ENCODE results near the gene TMEM43.

TMEM43 gene

DNA sequence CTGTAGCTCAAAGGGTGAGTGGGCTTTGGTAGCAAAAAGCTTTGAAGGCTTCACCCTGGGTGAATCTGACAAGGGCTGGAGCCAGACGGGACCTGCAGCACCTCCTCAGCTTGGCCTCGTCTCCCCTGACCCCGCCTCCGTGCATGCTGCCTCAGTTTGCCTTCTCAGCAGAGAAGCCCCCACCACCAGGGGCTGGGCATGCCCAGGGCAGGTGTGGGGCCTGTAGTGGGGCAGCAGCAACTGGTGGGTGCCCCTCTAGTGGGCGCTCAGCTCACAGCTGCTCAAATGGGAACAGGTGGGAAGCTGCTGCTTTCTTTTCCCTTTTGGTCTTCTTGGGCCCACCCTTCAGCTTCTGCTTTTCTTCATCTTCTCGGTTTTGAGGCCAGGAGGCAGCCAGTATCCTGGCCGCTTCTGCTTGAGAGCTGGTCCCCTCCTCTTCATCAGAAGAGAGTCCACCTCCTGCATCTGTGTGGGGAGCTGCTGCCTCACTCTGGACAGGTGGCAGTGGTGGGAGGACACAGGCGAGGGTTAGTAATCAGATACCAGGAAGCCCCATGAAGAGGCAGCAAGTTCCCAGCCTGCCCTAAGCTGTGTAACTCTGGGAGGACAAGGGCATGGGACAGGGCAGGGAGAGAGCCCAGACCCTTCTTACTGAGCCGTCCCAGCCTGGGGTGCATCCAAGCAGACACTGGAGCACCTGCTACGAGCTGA, 21.0 kb downstream of the TMEM43 start:
- Histone ChIP-seq H3K27ac (ENCODE audit: low read length) (no peak overlapping the region), H4K20me1 (ENCODE audit: insufficient read depth, low read length) (peaks cover 10% of the 10 kb centered on the region), H3K27me3 (ENCODE audit: insufficient read depth, low read length, poor library complexity) (no peaks in the 10 kb centered on the region), H2AFZ (ENCODE audit: low read depth, low read length) (no peak overlapping the region), H3K4me3 (ENCODE audit: low read depth in 1 of 2, low read length in 2 of 2) (no peak overlapping the region), H3K4me2 (ENCODE audit: insufficient read depth, low read length) (no peak overlapping the region), H3K79me2 (ENCODE audit: insufficient read depth, low read length) (no peaks in the 10 kb centered on the region), H3K9me3 (ENCODE audit: insufficient read depth, low read length, severe bottlenecking) (no peaks in the 10 kb centered on the region), H3K4me1 (ENCODE audit: insufficient read depth, low read length) (peaks cover 3% of the 10 kb centered on the region; the same call in 1 of the 2 replicates), H3K9ac (ENCODE audit: low read depth, low read length) (no peak overlapping the region), H3K36me3 (ENCODE audit: insufficient read depth, low read length) (peaks cover 65% of the 10 kb centered on the region)
- DNase-seq (no peak), ATAC-seq (ENCODE audit: insufficient read depth, low read depth) (no peak)
- TF ChIP-seq EZH2 (IDR thresholded peaks at IDR 0.05; ENCODE audit: borderline replicate concordance, low read depth, low read length, severe bottlenecking) = no peak
- TF ChIP-seq, protein P1, sequence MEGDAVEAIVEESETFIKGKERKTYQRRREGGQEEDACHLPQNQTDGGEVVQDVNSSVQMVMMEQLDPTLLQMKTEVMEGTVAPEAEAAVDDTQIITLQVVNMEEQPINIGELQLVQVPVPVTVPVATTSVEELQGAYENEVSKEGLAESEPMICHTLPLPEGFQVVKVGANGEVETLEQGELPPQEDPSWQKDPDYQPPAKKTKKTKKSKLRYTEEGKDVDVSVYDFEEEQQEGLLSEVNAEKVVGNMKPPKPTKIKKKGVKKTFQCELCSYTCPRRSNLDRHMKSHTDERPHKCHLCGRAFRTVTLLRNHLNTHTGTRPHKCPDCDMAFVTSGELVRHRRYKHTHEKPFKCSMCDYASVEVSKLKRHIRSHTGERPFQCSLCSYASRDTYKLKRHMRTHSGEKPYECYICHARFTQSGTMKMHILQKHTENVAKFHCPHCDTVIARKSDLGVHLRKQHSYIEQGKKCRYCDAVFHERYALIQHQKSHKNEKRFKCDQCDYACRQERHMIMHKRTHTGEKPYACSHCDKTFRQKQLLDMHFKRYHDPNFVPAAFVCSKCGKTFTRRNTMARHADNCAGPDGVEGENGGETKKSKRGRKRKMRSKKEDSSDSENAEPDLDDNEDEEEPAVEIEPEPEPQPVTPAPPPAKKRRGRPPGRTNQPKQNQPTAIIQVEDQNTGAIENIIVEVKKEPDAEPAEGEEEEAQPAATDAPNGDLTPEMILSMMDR (IDR thresholded peaks at IDR 0.05; ENCODE audit: borderline replicate concordance, extremely low read depth, low read length, poor library complexity, severe bottlenecking) = no peak

DNA sequence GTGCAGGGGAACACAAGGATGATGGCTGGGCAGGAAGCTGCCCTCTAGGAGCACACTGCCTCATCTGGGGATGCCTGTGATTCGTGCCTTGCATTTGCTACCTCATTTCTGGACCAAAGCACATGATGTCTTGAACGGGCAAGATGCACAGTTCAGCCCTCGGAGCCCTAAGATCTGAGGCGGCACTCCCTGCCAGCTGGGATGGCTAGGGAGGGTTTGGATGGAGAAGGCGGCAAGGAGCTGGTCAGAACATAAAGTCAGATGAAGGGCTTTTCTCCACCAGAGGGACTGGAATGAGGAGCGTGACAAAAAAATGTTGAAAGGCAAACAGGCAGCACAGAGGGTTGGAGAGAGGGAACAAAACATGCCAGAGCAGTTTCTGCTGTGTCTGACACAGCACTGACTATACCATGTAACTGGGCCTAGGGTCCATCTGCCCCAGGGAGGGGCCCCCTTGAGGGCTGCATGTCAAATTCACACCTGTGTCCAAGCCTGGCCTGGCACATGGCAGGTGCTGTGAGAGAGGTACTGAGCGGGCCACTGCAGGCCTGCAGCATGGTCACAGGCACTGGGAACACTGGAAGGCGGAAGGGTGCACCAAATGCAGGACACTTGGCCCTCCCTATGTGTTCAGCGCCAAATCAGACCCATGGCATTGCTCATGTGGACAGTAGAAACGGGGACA, 21.7 kb downstream of the TMEM43 start:
- peaks cover 10% of the 10 kb centered on the region for H4K20me1 ChIP-seq (ENCODE audit: insufficient read depth, low read length)
- no peak overlapping the region for H3K9ac ChIP-seq (ENCODE audit: low read depth, low read length)
- ATAC-seq (ENCODE audit: insufficient read depth, low read depth) (no peak), DNase-seq (no peak)
- no peak overlapping the region for H3K27ac ChIP-seq (ENCODE audit: low read length)
- H3K4me3 ChIP-seq (ENCODE audit: low read depth in 1 of 2, low read length in 2 of 2) = no peak overlapping the region
- H3K79me2 ChIP-seq (ENCODE audit: insufficient read depth, low read length) = no peaks in the 10 kb centered on the region
- H3K36me3 ChIP-seq (ENCODE audit: insufficient read depth, low read length) = peaks cover 61% of the 10 kb centered on the region
- TF ChIP-seq, protein P1 (IDR thresholded peaks at IDR 0.05; ENCODE audit: borderline replicate concordance, extremely low read depth, low read length, poor library complexity, severe bottlenecking) = no peak
- no peak for TF ChIP-seq EZH2 (IDR thresholded peaks at IDR 0.05; ENCODE audit: borderline replicate concordance, low read depth, low read length, severe bottlenecking)
- peaks cover 3% of the 10 kb centered on the region; the same call in 1 of the 2 replicates for H3K4me1 ChIP-seq (ENCODE audit: insufficient read depth, low read length)
- no peak overlapping the region for H3K4me2 ChIP-seq (ENCODE audit: insufficient read depth, low read length)
- no peak overlapping the region for H2AFZ ChIP-seq (ENCODE audit: low read depth, low read length)
- no peaks in the 10 kb centered on the region for H3K27me3 ChIP-seq (ENCODE audit: insufficient read depth, low read length, poor library complexity)
- H3K9me3 ChIP-seq (ENCODE audit: insufficient read depth, low read length, severe bottlenecking) = no peaks in the 10 kb centered on the region

DNA sequence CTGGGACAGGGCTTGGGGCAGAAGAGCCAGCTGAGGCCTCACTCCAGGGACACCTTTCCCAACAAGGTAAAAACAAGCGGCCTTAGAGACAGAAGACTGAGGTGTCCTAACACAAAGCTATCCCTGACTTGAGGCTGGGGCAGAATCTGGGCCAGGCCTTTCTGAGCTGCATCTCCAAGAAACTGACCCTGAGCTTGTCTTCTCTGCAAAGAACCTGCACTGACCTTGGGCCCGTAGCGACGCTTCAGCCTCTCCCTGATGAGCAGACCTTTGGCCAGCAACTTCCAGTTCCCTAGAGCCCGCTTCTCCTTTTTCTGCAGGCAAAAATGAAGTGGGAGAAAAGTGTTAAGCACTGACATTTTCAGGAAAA, 22.2 kb downstream of the TMEM43 start:
- H3K9ac ChIP-seq (ENCODE audit: low read depth, low read length) = no peak overlapping the region
- H3K4me2 ChIP-seq (ENCODE audit: insufficient read depth, low read length) = no peak overlapping the region
- ATAC-seq (ENCODE audit: insufficient read depth, low read depth) = no peak
- TF ChIP-seq, protein P1 (IDR thresholded peaks at IDR 0.05; ENCODE audit: borderline replicate concordance, extremely low read depth, low read length, poor library complexity, severe bottlenecking) = no peak
- no peak for TF ChIP-seq EZH2 (IDR thresholded peaks at IDR 0.05; ENCODE audit: borderline replicate concordance, low read depth, low read length, severe bottlenecking)
- no peaks in the 10 kb centered on the region for H3K27me3 ChIP-seq (ENCODE audit: insufficient read depth, low read length, poor library complexity)
- peaks cover 10% of the 10 kb centered on the region for H4K20me1 ChIP-seq (ENCODE audit: insufficient read depth, low read length)
- no peaks in the 10 kb centered on the region for H3K9me3 ChIP-seq (ENCODE audit: insufficient read depth, low read length, severe bottlenecking)
- no peak for DNase-seq
- peaks cover 61% of the 10 kb centered on the region for H3K36me3 ChIP-seq (ENCODE audit: insufficient read depth, low read length)
- H2AFZ ChIP-seq (ENCODE audit: low read depth, low read length) = no peak overlapping the region
- no peak overlapping the region for H3K4me3 ChIP-seq (ENCODE audit: low read depth in 1 of 2, low read length in 2 of 2)
- no peaks in the 10 kb centered on the region for H3K79me2 ChIP-seq (ENCODE audit: insufficient read depth, low read length)
- H3K4me1 ChIP-seq (ENCODE audit: insufficient read depth, low read length) = peaks cover 3% of the 10 kb centered on the region; the same call in 1 of the 2 replicates
- H3K27ac ChIP-seq (ENCODE audit: low read length) = no peak overlapping the region
